GM12892 (cell line): Measurements from ENCODE around the gene LRRC10B.

Source experiments
- POLR2AphosphoS5 ChIP-seq: IDR thresholded peaks from 2 replicates; pipeline ENCODE4 v1.6.1; 2011; ENCODE audit warnings: low read depth, low read length, control low read depth
- TAF1 ChIP-seq: IDR thresholded peaks from 2 replicates; pipeline ENCODE4 v1.6.1; 2011; ENCODE audit warnings: low read depth, mild to moderate bottlenecking, control low read depth, low read length, borderline replicate concordance

- TF ChIP-seq POLR2AphosphoS5: no peak
- TF ChIP-seq TAF1: no peak
Measured at GRCh38 chr11:61545341-61545740, 36.8 kb downstream of the LRRC10B start.
